Measurements from ENCODE around the gene PIAS4. TPM values are rescaled to one million over a fixed set of nuclear protein-coding genes. Genes with fewer than 3 reads are reported as not detected.
"Not testable (repeated sequence)": the region's sequence is repeated elsewhere in the genome, so short reads cannot be mapped to it uniquely, and the experiment has no call there.

The PIAS4 gene
- total and polyA plus RNA-seq, 8 donors, result 6.6 to 93.6 (median 16.1) TPM

DNA sequence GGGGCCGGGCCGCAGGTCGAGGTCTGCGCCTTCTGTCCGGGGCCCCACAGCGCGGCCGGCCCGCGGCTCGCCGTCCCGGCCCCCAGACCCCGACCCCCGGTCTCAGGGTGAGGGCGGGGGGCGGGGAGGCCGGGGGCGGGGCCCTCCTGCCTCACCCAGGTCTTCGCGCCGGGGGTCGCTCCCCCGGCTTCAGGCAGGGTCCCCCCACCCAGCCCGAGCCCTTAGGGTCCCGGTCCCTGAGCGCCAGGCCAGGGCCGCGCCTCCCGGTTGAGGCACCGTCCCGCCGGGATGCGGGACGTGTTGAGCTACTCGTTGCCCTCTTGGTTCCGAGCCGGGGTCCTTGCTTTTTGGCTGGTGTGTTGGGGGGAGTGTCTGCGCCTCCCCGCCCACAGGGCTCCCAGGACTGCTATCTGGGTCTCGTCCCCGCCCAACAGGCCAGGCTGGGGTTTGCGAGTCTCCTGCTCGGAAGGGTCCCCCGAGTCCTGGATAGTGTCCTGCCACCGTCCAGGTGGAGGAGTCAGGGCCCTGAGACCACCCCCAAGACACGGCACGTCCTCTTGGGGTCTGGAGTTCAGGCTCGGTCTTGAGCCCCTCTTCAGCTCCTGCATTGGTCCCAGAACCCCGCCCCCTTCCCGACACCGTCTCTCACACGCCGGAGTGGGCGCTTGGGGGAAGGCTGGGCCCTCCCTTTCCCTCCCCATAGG is 452 bp downstream of the PIAS4 start:
- TF ChIP-seq, protein P1, sequence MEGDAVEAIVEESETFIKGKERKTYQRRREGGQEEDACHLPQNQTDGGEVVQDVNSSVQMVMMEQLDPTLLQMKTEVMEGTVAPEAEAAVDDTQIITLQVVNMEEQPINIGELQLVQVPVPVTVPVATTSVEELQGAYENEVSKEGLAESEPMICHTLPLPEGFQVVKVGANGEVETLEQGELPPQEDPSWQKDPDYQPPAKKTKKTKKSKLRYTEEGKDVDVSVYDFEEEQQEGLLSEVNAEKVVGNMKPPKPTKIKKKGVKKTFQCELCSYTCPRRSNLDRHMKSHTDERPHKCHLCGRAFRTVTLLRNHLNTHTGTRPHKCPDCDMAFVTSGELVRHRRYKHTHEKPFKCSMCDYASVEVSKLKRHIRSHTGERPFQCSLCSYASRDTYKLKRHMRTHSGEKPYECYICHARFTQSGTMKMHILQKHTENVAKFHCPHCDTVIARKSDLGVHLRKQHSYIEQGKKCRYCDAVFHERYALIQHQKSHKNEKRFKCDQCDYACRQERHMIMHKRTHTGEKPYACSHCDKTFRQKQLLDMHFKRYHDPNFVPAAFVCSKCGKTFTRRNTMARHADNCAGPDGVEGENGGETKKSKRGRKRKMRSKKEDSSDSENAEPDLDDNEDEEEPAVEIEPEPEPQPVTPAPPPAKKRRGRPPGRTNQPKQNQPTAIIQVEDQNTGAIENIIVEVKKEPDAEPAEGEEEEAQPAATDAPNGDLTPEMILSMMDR (IDR thresholded peaks at IDR 0.05), result no peak
- no peak for TF ChIP-seq POLR2AphosphoS5 (IDR thresholded peaks at IDR 0.05)
- no peak for TF ChIP-seq POLR2A (IDR thresholded peaks at IDR 0.05)
- TF ChIP-seq EP300 (IDR thresholded peaks at IDR 0.05), result no peak
- DNase-seq, result peak in 1 of 2 donors; percentile 72
- H3K4me3 ChIP-seq, result peak overlapping the region; percentile 88 to 100 (median 99)
- no peaks in the 10 kb centered on the region for H3K27me3 ChIP-seq
- 0 to 1% (median 0%) methylated on average over 7 to 55 of the region's 55 CpGs for WGBS, 5 donors
- peaks cover 2 to 10% (median 6%) of the 10 kb centered on the region in 4 donors for H3K36me3 ChIP-seq
- H3K4me1 ChIP-seq, result peaks cover 47 to 63% (median 56%) of the 10 kb centered on the region in 4 donors
- intact Hi-C loops (cut with DNase I; ENCODE audit: low total_unique reads), result loop anchor here (10.0 kb wide), 1 partner anchor 47 kb away; no protein-coding TSS in a partner anchor
- no peaks in the 10 kb centered on the region for H3K9me3 ChIP-seq
- peak overlapping the region; percentile 85 to 98 (median 90) for H3K27ac ChIP-seq

GRCh38 chr19:4009990-4010807 is 2.7 kb downstream of the PIAS4 start:
- Histone ChIP-seq H3K36me3 (peaks cover 19 to 32% (median 26%) of the 10 kb centered on the region in 4 donors), H3K4me1 (peaks cover 69 to 85% (median 78%) of the 10 kb centered on the region in 4 donors), H3K4me3 (peak overlapping the region in 2 of 4 donors; percentile 88 to 98), H3K9me3 (no peaks in the 10 kb centered on the region), H3K27ac (peak overlapping the region; percentile 22 to 98 (median 90)), H3K27me3 (no peaks in the 10 kb centered on the region)
- WGBS, 5 donors, result 40 to 63% (median 44%) methylated on average over 11 to 24 of the region's 24 CpGs
- no peak for DNase-seq
- intact Hi-C loops (cut with DNase I; ENCODE audit: low total_unique reads), result loop anchor here (10.0 kb wide), 1 partner anchor 45 kb away; no protein-coding TSS in a partner anchor
- TF ChIP-seq EP300 (IDR thresholded peaks at IDR 0.05), result no peak
- TF ChIP-seq, protein P1 (IDR thresholded peaks at IDR 0.05), result no peak
- TF ChIP-seq POLR2AphosphoS5 (IDR thresholded peaks at IDR 0.05), result peak in 1 of 3 donors; percentile 37
- no peak for TF ChIP-seq POLR2A (IDR thresholded peaks at IDR 0.05)

DNA sequence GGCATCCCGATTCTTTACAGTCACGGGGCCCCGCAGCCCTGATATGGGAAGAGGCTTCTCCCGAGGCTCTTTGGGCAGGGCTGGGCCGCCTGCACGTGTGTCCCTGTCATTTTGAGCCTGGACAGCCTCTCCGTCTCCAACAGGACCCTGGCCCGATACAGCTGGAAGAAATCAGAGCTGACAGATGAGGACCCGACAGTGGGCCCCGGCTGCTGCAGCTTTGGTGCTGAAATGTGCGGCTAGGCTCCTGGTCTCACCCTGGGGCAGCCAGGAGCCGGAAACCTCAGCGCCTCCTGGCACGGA is 3.2 kb downstream of the PIAS4 start:
- H3K4me3 ChIP-seq, result peak overlapping the region in 2 of 4 donors; percentile 88 to 98
- no peaks in the 10 kb centered on the region for H3K27me3 ChIP-seq
- H3K9me3 ChIP-seq, result no peaks in the 10 kb centered on the region
- peaks cover 75 to 90% (median 83%) of the 10 kb centered on the region in 4 donors for H3K4me1 ChIP-seq
- intact Hi-C loops (cut with DNase I; ENCODE audit: low total_unique reads), result no loop called here
- WGBS, 5 donors, result 41 to 62% (median 50%) methylated on average over 14 of the region's 14 CpGs
- DNase-seq, result no peak
- TF ChIP-seq POLR2A (IDR thresholded peaks at IDR 0.05), result no peak
- TF ChIP-seq EP300 (IDR thresholded peaks at IDR 0.05), result no peak
- TF ChIP-seq, protein P1 (IDR thresholded peaks at IDR 0.05), result no peak
- peak overlapping the region; percentile 28 to 98 (median 90) for H3K27ac ChIP-seq
- peaks cover 24 to 38% (median 32%) of the 10 kb centered on the region in 4 donors for H3K36me3 ChIP-seq

- Histone ChIP-seq H3K36me3 (peaks cover 27 to 44% (median 38%) of the 10 kb centered on the region in 4 donors), H3K4me3 (peak overlapping the region in 1 of 4 donors; percentile 88), H3K4me1 (peaks cover 75 to 91% (median 86%) of the 10 kb centered on the region in 4 donors), H3K27ac (peak overlapping the region; percentile 28 to 98 (median 90))
- H3K27me3 ChIP-seq; DNase-seq; H3K9me3 ChIP-seq; intact Hi-C loops (cut with DNase I; ENCODE audit: low total_unique reads): not testable (repeated sequence)
- 26 to 58% (median 31%) methylated on average over 6 of the region's 6 CpGs for WGBS, 5 donors
Measured at GRCh38 chr19:4011430-4011829, 3.9 kb downstream of the PIAS4 start.
